Central memory CD8-positive, alpha-beta T cell (primary cell): ENCODE data around the gene C8G.

Source experiments
- ATAC-seq: fragments of 150-1000 bp; cut with Tn5 transposase; replicated peaks from 2 replicates; pipeline ENCODE4 v1.10.0; 2022; ENCODE audit warnings: mild to moderate bottlenecking, moderate FRiP score, moderate number of reproducible peaks; ENCODE audit not compliant: poor library complexity, severe bottlenecking; ENCODE audit errors: extremely low read depth
- DNase-seq, 2 donors: peaks; one replicate each; pipeline ENCODE4 v3.0.0; 2021; ENCODE audit warnings: low spot score in 2 of 2
- H3K27ac Mint-ChIP-seq: one replicate; pipeline ENCODE4 v1.8.0; 2022; ENCODE audit warnings: low read depth, mild to moderate bottlenecking, moderate library complexity, mixed read lengths
- H3K27me3 Mint-ChIP-seq: one replicate; pipeline ENCODE4 v1.8.0; 2022; ENCODE audit warnings: mixed read lengths
- H3K36me3 Mint-ChIP-seq: one replicate; pipeline ENCODE4 v1.8.0; 2022; ENCODE audit warnings: mild to moderate bottlenecking, moderate library complexity, mixed read lengths; ENCODE audit not compliant: insufficient read depth
- H3K4me1 Mint-ChIP-seq: one replicate; pipeline ENCODE4 v1.8.0; 2022; ENCODE audit warnings: mixed read lengths
- H3K4me3 Mint-ChIP-seq: one replicate; pipeline ENCODE4 v1.8.0; 2022; ENCODE audit warnings: mild to moderate bottlenecking, moderate library complexity, mixed read lengths
- H3K9me3 Mint-ChIP-seq: one replicate; pipeline ENCODE4 v1.8.0; 2022; ENCODE audit warnings: mixed read lengths

C8G gene

GRCh38 chr9:136925414-136926153, 19.5 kb upstream of the C8G start:
- Mint-ChIP-seq H3K4me3 (no peak overlapping the region), H3K36me3 (peaks cover 19% of the 10 kb centered on the region), H3K27me3 (no peaks in the 10 kb centered on the region), H3K4me1 (peaks cover 8% of the 10 kb centered on the region), H3K9me3 (no peaks in the 10 kb centered on the region), H3K27ac (no peak overlapping the region)
- no peak for ATAC-seq
- DNase-seq = no peak

GRCh38 chr9:136926154-136926704, 18.8 kb upstream of the C8G start:
- ATAC-seq (no peak), DNase-seq (no peak)
- Mint-ChIP-seq H3K9me3 (no peaks in the 10 kb centered on the region), H3K27me3 (no peaks in the 10 kb centered on the region), H3K4me3 (no peak overlapping the region), H3K36me3 (peaks cover 19% of the 10 kb centered on the region), H3K27ac (no peak overlapping the region), H3K4me1 (peaks cover 8% of the 10 kb centered on the region)

- no peak overlapping the region for H3K4me3 Mint-ChIP-seq
- ATAC-seq (no peak), DNase-seq (no peak)
- H3K27me3 Mint-ChIP-seq = no peaks in the 10 kb centered on the region
- H3K36me3 Mint-ChIP-seq = peaks cover 18% of the 10 kb centered on the region
- no peak overlapping the region for H3K27ac Mint-ChIP-seq
- H3K4me1 Mint-ChIP-seq = peaks cover 8% of the 10 kb centered on the region
- no peaks in the 10 kb centered on the region for H3K9me3 Mint-ChIP-seq
Measured at GRCh38 chr9:136926749-136927148, 18.3 kb upstream of the C8G start.

- peaks cover 16% of the 10 kb centered on the region for H3K36me3 Mint-ChIP-seq
- no peak overlapping the region for H3K4me3 Mint-ChIP-seq
- no peaks in the 10 kb centered on the region for H3K9me3 Mint-ChIP-seq
- no peaks in the 10 kb centered on the region for H3K27me3 Mint-ChIP-seq
- peaks cover 8% of the 10 kb centered on the region for H3K4me1 Mint-ChIP-seq
- DNase-seq = no peak
- no peak for ATAC-seq
- H3K27ac Mint-ChIP-seq = peak overlapping the region; percentile 61
Measured at GRCh38 chr9:136927343-136928271, 17.4 kb upstream of the C8G start.

GRCh38 chr9:136928591-136928990, 16.5 kb upstream of the C8G start:
- Mint-ChIP-seq H3K27me3 (no peaks in the 10 kb centered on the region), H3K4me3 (no peak overlapping the region), H3K36me3 (peaks cover 13% of the 10 kb centered on the region), H3K4me1 (peaks cover 16% of the 10 kb centered on the region), H3K27ac (no peak overlapping the region), H3K9me3 (no peaks in the 10 kb centered on the region)
- no peak for ATAC-seq
- no peak for DNase-seq

- Mint-ChIP-seq H3K27me3 (no peaks in the 10 kb centered on the region), H3K36me3 (peaks cover 12% of the 10 kb centered on the region), H3K4me3 (no peak overlapping the region), H3K4me1 (peaks cover 16% of the 10 kb centered on the region), H3K27ac (peak overlapping the region; percentile 78), H3K9me3 (no peaks in the 10 kb centered on the region)
- no peak for ATAC-seq
- DNase-seq = no peak
Measured at GRCh38 chr9:136930014-136930413, 15.0 kb upstream of the C8G start.

GRCh38 chr9:136931611-136932130, 13.4 kb upstream of the C8G start:
- no peak for ATAC-seq
- H3K27ac Mint-ChIP-seq = no peak overlapping the region
- DNase-seq = no peak
- H3K4me3 Mint-ChIP-seq = no peak overlapping the region
- H3K9me3 Mint-ChIP-seq = no peaks in the 10 kb centered on the region
- peaks cover 21% of the 10 kb centered on the region for H3K4me1 Mint-ChIP-seq
- H3K36me3 Mint-ChIP-seq = peaks cover 10% of the 10 kb centered on the region
- no peaks in the 10 kb centered on the region for H3K27me3 Mint-ChIP-seq

GRCh38 chr9:136934277-136934676, 10.8 kb upstream of the C8G start:
- no peaks in the 10 kb centered on the region for H3K9me3 Mint-ChIP-seq
- H3K27ac Mint-ChIP-seq = peak overlapping the region; percentile 41
- no peak overlapping the region for H3K4me3 Mint-ChIP-seq
- no peak for DNase-seq
- H3K36me3 Mint-ChIP-seq = peaks cover 7% of the 10 kb centered on the region
- no peaks in the 10 kb centered on the region for H3K27me3 Mint-ChIP-seq
- H3K4me1 Mint-ChIP-seq = peaks cover 15% of the 10 kb centered on the region
- no peak for ATAC-seq

- no peak overlapping the region for H3K27ac Mint-ChIP-seq
- DNase-seq (no peak), ATAC-seq (no peak)
- no peaks in the 10 kb centered on the region for H3K27me3 Mint-ChIP-seq
- H3K36me3 Mint-ChIP-seq = peaks cover 14% of the 10 kb centered on the region
- H3K4me1 Mint-ChIP-seq = peaks cover 19% of the 10 kb centered on the region
- no peak overlapping the region for H3K4me3 Mint-ChIP-seq
- H3K9me3 Mint-ChIP-seq = no peaks in the 10 kb centered on the region
Measured at GRCh38 chr9:136935651-136936050, 9.4 kb upstream of the C8G start.

- DNase-seq (no peak), ATAC-seq (no peak)
- Mint-ChIP-seq H3K27me3 (no peaks in the 10 kb centered on the region), H3K27ac (no peak overlapping the region), H3K4me1 (peaks cover 19% of the 10 kb centered on the region), H3K36me3 (peaks cover 20% of the 10 kb centered on the region), H3K9me3 (no peaks in the 10 kb centered on the region), H3K4me3 (no peak overlapping the region)
Measured at GRCh38 chr9:136936645-136937170, 8.3 kb upstream of the C8G start.

- ATAC-seq (no peak), DNase-seq (no peak)
- Mint-ChIP-seq H3K36me3 (peaks cover 22% of the 10 kb centered on the region), H3K27ac (peak overlapping the region; percentile 49), H3K9me3 (no peaks in the 10 kb centered on the region), H3K4me3 (no peak overlapping the region), H3K27me3 (no peaks in the 10 kb centered on the region), H3K4me1 (peaks cover 19% of the 10 kb centered on the region)
Measured at GRCh38 chr9:136937186-136938001, 7.6 kb upstream of the C8G start.
